ENCODE results near the gene SEPSECS. TPM values are rescaled to one million over a fixed set of nuclear protein-coding genes. Genes with fewer than 3 reads are reported as not detected.

Gene SEPSECS
- total and polyA plus RNA-seq, 5 donors = 2.1 to 6.4 (median 4.5) TPM

GRCh38 chr4:25155947-25156346 lies 4.3 kb downstream of the SEPSECS start:
- DNase-seq (no peak), ATAC-seq (no peak)
- Histone ChIP-seq H3K4me3 (ENCODE audit: low read length) (no peak overlapping the region), H3K4me1 (ENCODE audit: control insufficient read depth, insufficient read depth, low read length) (no peaks in the 10 kb centered on the region), H3K27ac (ENCODE audit: low read length) (no peak overlapping the region), H3K27me3 (ENCODE audit: control insufficient read depth, insufficient read depth) (no peaks in the 10 kb centered on the region), H3K9me3 (ENCODE audit: control insufficient read depth, low read length) (no peaks in the 10 kb centered on the region)
- 95% methylated on average over 5 of the region's 5 CpGs for WGBS
- intact Hi-C loops (cut with DNase I) = no loop called here

- WGBS = 82% methylated on average over 4 of the region's 4 CpGs
- intact Hi-C loops (cut with DNase I) = no loop called here
- H3K4me1 ChIP-seq (ENCODE audit: control insufficient read depth, insufficient read depth, low read length) = no peaks in the 10 kb centered on the region
- no peak overlapping the region for H3K27ac ChIP-seq (ENCODE audit: low read length)
- DNase-seq (no peak), ATAC-seq (no peak)
- H3K4me3 ChIP-seq (ENCODE audit: low read length) = no peak overlapping the region
- H3K27me3 ChIP-seq (ENCODE audit: control insufficient read depth, insufficient read depth) = no peaks in the 10 kb centered on the region
- no peaks in the 10 kb centered on the region for H3K9me3 ChIP-seq (ENCODE audit: control insufficient read depth, low read length)
Measured at GRCh38 chr4:25154594-25155265, 5.5 kb downstream of the SEPSECS start.

- no peak for ATAC-seq
- WGBS = 44% methylated on average over 1 of the region's 1 CpG
Measured at GRCh38 chr4:25146076-25146475, 14.2 kb downstream of the SEPSECS start.

GRCh38 chr4:25144870-25145481 lies 15.3 kb downstream of the SEPSECS start:
- Histone ChIP-seq H3K27ac (ENCODE audit: low read length) (no peak overlapping the region), H3K9me3 (ENCODE audit: control insufficient read depth, low read length) (no peaks in the 10 kb centered on the region), H3K4me1 (ENCODE audit: control insufficient read depth, insufficient read depth, low read length) (no peaks in the 10 kb centered on the region), H3K4me3 (ENCODE audit: low read length) (no peak overlapping the region), H3K27me3 (ENCODE audit: control insufficient read depth, insufficient read depth) (no peaks in the 10 kb centered on the region)
- 3% methylated on average over 1 of the region's 1 CpG for WGBS
- DNase-seq (no peak), ATAC-seq (no peak)
- intact Hi-C loops (cut with DNase I) = loop anchor here (2.0 to 10.0 kb wide), 4 partner anchors 160 to 168 kb away; no protein-coding TSS in a partner anchor

More at GRCh38 chr4:25146076-25146475, 14.2 kb downstream of the SEPSECS start:
- no peak for DNase-seq
- intact Hi-C loops (cut with DNase I) = loop anchor here in 2 of 4 donors (5.0 to 10.0 kb wide), 2 partner anchors 161 to 164 kb away; no protein-coding TSS in a partner anchor
- Histone ChIP-seq H3K4me3 (ENCODE audit: low read length) (no peak overlapping the region), H3K4me1 (ENCODE audit: control insufficient read depth, insufficient read depth, low read length) (no peaks in the 10 kb centered on the region), H3K9me3 (ENCODE audit: control insufficient read depth, low read length) (no peaks in the 10 kb centered on the region), H3K27ac (ENCODE audit: low read length) (no peak overlapping the region), H3K27me3 (ENCODE audit: control insufficient read depth, insufficient read depth) (no peaks in the 10 kb centered on the region)

- Histone ChIP-seq H3K27me3 (ENCODE audit: control insufficient read depth, insufficient read depth) (no peaks in the 10 kb centered on the region), H3K4me1 (ENCODE audit: control insufficient read depth, insufficient read depth, low read length) (no peaks in the 10 kb centered on the region), H3K9me3 (ENCODE audit: control insufficient read depth, low read length) (no peaks in the 10 kb centered on the region), H3K4me3 (ENCODE audit: low read length) (no peak overlapping the region), H3K27ac (ENCODE audit: low read length) (no peak overlapping the region)
- intact Hi-C loops (cut with DNase I) = loop anchor here in 2 of 4 donors (5.0 to 10.0 kb wide), 2 partner anchors 158 to 165 kb away; no protein-coding TSS in a partner anchor
- ATAC-seq (no peak), DNase-seq (no peak)
- 73% methylated on average over 4 of the region's 4 CpGs for WGBS
Measured at GRCh38 chr4:25142468-25142867, 17.8 kb downstream of the SEPSECS start.

GRCh38 chr4:25141592-25141991 lies 18.7 kb downstream of the SEPSECS start:
- H3K4me3 ChIP-seq (ENCODE audit: low read length) = no peak overlapping the region
- H3K27ac ChIP-seq (ENCODE audit: low read length) = no peak overlapping the region
- 92% methylated on average over 4 of the region's 4 CpGs for WGBS
- no peak for ATAC-seq
- intact Hi-C loops (cut with DNase I) = loop anchor here in 2 of 4 donors (5.0 to 10.0 kb wide), 2 partner anchors 157 to 164 kb away; no protein-coding TSS in a partner anchor
- no peaks in the 10 kb centered on the region for H3K9me3 ChIP-seq (ENCODE audit: control insufficient read depth, low read length)
- DNase-seq = no peak
- H3K27me3 ChIP-seq (ENCODE audit: control insufficient read depth, insufficient read depth) = no peaks in the 10 kb centered on the region
- H3K4me1 ChIP-seq (ENCODE audit: control insufficient read depth, insufficient read depth, low read length) = no peaks in the 10 kb centered on the region

GRCh38 chr4:25133132-25133531 lies 27.1 kb downstream of the SEPSECS start:
- H3K4me3 ChIP-seq (ENCODE audit: low read length) = no peak overlapping the region
- ATAC-seq = no peak
- no peak for DNase-seq
- intact Hi-C loops (cut with DNase I) = no loop called here
- H3K27me3 ChIP-seq (ENCODE audit: control insufficient read depth, insufficient read depth) = no peaks in the 10 kb centered on the region
- H3K9me3 ChIP-seq (ENCODE audit: control insufficient read depth, low read length) = no peaks in the 10 kb centered on the region
- no peak overlapping the region for H3K27ac ChIP-seq (ENCODE audit: low read length)
- peaks cover 1% of the 10 kb centered on the region for H3K4me1 ChIP-seq (ENCODE audit: control insufficient read depth, insufficient read depth, low read length)

- Histone ChIP-seq H3K4me3 (ENCODE audit: low read length) (no peak overlapping the region), H3K27ac (ENCODE audit: low read length) (no peak overlapping the region), H3K9me3 (ENCODE audit: control insufficient read depth, low read length) (no peaks in the 10 kb centered on the region), H3K4me1 (ENCODE audit: control insufficient read depth, insufficient read depth, low read length) (peaks cover 1% of the 10 kb centered on the region), H3K27me3 (ENCODE audit: control insufficient read depth, insufficient read depth) (no peaks in the 10 kb centered on the region)
- no peak for DNase-seq
- intact Hi-C loops (cut with DNase I) = no loop called here
- ATAC-seq = no peak
Measured at GRCh38 chr4:25131926-25132325, 28.3 kb downstream of the SEPSECS start.

- H3K9me3 ChIP-seq (ENCODE audit: control insufficient read depth, low read length) = no peaks in the 10 kb centered on the region
- no peak for ATAC-seq
- H3K4me3 ChIP-seq (ENCODE audit: low read length) = no peak overlapping the region
- whole genome bisulfite sequencing = 97% methylated on average over 2 of the region's 2 CpGs
- intact Hi-C loops (cut with DNase I) = no loop called here
- no peaks in the 10 kb centered on the region for H3K27me3 ChIP-seq (ENCODE audit: control insufficient read depth, insufficient read depth)
- no peak for DNase-seq
- no peak overlapping the region for H3K27ac ChIP-seq (ENCODE audit: low read length)
- peaks cover 1% of the 10 kb centered on the region for H3K4me1 ChIP-seq (ENCODE audit: control insufficient read depth, insufficient read depth, low read length)
Measured at GRCh38 chr4:25131381-25131780, 28.9 kb downstream of the SEPSECS start.

- intact Hi-C loops (cut with DNase I) = no loop called here
Measured at GRCh38 chr4:25129917-25130316, 30.3 kb downstream of the SEPSECS start.

GRCh38 chr4:25128671-25129070 lies 31.6 kb downstream of the SEPSECS start:
- Histone ChIP-seq H3K4me3 (ENCODE audit: low read length) (no peak overlapping the region), H3K27me3 (ENCODE audit: control insufficient read depth, insufficient read depth) (no peaks in the 10 kb centered on the region), H3K9me3 (ENCODE audit: control insufficient read depth, low read length) (no peaks in the 10 kb centered on the region), H3K4me1 (ENCODE audit: control insufficient read depth, insufficient read depth, low read length) (peaks cover 1% of the 10 kb centered on the region), H3K27ac (ENCODE audit: low read length) (no peak overlapping the region)
- no peak for DNase-seq
- intact Hi-C loops (cut with DNase I) = no loop called here
- ATAC-seq = no peak

More at GRCh38 chr4:25129917-25130316, 30.3 kb downstream of the SEPSECS start:
- Histone ChIP-seq H3K27ac (ENCODE audit: low read length) (no peak overlapping the region), H3K27me3 (ENCODE audit: control insufficient read depth, insufficient read depth) (no peaks in the 10 kb centered on the region), H3K4me3 (ENCODE audit: low read length) (no peak overlapping the region), H3K9me3 (ENCODE audit: control insufficient read depth, low read length) (no peaks in the 10 kb centered on the region), H3K4me1 (ENCODE audit: control insufficient read depth, insufficient read depth, low read length) (peaks cover 1% of the 10 kb centered on the region)
- DNase-seq (no peak), ATAC-seq (no peak)
- WGBS = 90% methylated on average over 1 of the region's 1 CpG

Data from right cardiac atrium (tissue), 5 donors.